GM10266 (cell line): ENCODE measurements around the gene BRPF1.
A peak's percentile ranks its signal among the peaks of the same experiment; 100 is the strongest.

Source experiments
- DNase-seq: peaks from one replicate; pipeline ENCODE4 v3.0.0; 2012; ENCODE audit errors: extremely low spot score
- CTCF ChIP-seq: IDR thresholded peaks from 2 replicates; pipeline ENCODE4 v1.5.1; 2012; ENCODE audit warnings: mild to moderate bottlenecking, low read depth; ENCODE audit not compliant: control insufficient read depth, insufficient read depth; ENCODE audit errors: missing control alignments

Gene BRPF1

DNA sequence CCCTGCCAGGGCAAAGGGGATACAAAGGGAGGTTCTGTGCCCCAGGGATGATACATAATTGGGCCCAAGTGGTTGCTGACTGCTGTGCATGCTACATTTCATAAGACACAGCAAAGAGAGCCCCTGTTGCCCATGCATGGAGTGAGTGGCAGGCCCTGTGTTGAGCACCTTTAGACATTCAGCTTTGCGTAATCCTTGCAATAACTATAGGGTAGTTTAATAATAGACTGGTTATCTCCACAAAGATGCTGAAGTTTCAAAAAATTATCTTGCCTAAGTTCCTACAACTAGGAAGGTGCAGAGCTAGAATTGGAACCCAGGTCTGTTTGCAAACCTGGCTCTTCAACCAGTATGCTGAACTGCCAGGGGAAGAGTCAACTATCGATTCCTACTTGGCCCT, 16.5 kb downstream of the BRPF1 start:
- TF ChIP-seq CTCF, result no peak
- DNase-seq, result no peak

DNA sequence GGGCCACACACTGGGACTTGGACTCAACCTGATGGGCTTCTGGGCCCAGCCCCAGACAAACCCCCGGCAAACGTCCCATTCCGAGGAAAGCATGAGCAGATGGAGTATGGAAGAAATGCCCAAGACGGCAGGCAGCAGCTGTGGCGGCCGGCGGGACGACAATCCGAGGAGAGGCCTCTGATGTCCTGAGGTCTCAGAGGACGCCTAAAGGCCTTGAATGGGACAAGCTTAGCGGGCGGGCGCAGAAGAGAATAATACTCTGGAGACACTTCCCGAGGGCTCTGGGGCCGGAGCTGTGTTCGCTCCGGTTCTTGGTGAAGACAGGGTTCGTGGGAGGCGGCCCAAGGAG, 17.7 kb downstream of the BRPF1 start:
- no peak for TF ChIP-seq CTCF
- no peak for DNase-seq

DNA sequence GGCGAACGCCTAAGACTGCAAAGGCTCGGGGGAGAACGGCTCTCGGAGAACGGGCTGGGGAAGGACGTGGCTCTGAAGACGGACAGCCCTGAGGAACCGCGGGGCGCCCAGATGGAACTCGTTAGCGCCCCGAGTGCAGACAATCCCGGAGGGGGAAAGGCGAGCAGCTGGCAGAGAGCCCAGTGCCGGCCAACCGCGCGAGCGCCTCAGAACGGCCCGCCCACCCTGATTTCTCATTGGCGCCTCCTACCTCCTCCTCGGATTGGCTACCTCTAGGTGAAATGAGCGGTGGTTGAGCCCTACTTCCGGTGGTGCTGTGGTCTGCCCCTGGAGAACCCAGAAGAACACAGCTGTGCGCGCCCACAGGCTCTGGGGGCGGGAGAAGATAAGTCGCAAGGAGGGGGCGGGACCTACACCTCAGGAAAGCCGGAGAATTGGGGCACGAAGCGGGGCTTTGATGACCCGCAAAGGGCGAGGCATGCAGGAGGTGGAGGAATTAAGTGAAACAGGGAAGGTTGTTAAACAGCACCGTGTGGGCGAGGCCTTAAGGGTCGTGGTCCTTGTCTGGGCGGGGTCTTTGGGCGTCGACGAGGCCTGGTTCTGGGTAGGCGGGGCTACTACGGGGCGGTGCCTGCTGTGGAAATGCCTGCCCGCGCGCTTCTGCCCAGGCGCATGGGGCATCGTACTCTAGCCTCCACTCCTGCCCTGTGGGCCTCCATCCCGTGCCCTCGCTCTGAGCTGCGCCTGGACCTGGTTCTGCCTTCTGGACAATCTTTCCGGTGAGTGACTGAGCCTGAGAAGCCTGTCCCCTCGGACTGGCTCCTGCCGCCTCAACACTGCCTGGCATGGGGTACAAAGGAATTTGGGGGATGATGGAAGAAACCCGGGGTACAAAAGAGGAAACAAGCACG, 18.4 kb downstream of the BRPF1 start, which contains the start of gene OGG1:
Gene OGG1 (plus strand): TSS at position 308 of the 911 bp plus-strand sequence. CDS start 335 bp downstream, at position 643.
- peak; percentile 95 for DNase-seq
- TF ChIP-seq CTCF, result no peak

DNA sequence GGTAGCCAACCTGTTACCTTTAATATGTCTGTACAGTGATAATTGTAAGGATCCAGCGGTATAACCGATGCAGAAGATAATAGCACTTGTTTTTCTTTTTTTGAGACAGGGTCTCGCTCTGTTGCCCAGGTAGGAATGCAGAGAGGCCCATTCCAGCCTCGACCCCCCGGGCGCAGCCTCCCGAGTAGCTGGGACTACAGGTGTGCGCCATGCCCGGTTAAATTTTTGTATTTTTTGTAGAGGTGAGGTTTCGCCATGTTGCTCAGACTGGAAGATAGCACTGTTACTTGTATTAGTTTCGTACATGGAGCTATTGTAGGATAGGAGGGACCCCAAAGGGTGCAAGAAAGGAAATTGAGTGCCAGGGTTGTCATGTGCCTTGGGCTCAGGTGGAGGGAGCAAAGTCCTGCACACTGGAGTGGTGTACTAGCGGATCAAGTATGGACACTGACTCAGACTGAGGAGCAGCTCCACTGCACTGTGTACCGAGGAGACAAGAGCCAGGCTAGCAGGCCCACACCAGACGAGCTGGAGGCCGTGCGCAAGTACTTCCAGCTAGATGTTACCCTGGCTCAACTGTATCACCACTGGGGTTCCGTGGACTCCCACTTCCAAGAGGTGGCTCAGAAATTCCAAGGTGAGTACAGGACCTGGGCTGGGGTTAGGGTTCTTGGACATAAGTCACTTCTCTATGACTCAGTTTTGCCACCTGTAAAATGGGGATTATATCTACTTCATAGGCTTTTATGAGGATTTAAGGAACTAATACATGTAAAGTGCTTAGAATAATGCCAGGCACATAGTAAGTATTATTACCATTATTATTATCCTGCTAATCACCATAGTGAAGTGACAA, 19.2 kb downstream of the BRPF1 start:
- TF ChIP-seq CTCF, result no peak
- DNase-seq, result no peak

GRCh38 chr3:9754678-9755077, 23.1 kb downstream of the BRPF1 start:
- TF ChIP-seq CTCF, result no peak
- DNase-seq, result no peak

DNA sequence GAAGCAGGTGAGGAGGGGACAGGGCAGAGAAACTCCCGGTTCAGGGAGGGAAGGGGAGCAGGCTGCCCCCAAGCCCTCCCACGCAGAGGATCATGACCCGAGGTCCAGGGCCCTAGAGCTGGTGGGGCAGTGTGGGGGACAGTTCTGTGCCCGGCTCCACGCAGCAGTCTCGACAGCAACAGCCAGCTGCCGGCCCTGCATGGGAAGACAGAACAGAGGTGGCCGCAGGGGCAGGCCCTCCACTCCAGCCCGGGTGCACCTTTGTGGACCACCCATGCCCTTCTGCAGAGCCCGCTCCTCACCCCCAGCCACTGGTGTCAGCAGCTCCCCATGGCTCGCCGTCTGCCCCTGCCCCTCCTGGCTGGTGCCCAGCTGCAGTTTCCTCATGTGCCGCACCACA, 25.9 kb downstream of the BRPF1 start:
- no peak for TF ChIP-seq CTCF
- DNase-seq, result no peak
